Lower leg skin (tissue), 3 donors: Measurements from ENCODE around the gene COL18A1.

Experiments used
- CTCF ChIP-seq, 3 donors: fragments of 450-650 bp; IDR thresholded peaks; one replicate each; pipeline ENCODE4 v1.5.1; 2016; ENCODE audit warnings: antibody characterized with exemption in 3 of 3, mild to moderate bottlenecking in 3 of 3, moderate library complexity in 2 of 3
- POLR2A ChIP-seq, 2 donors: fragments of 450-650 bp; IDR thresholded peaks; one replicate each; pipeline ENCODE4 v1.6.1; 2016 to 2017; ENCODE audit warnings: antibody characterized with exemption in 2 of 2, mild to moderate bottlenecking in 1 of 2, moderate library complexity in 1 of 2

- TF ChIP-seq CTCF (IDR thresholded peaks at IDR 0.05) (no peak), POLR2A (IDR thresholded peaks at IDR 0.05) (no peak)
Observed at GRCh38 chr21:45459171-45460010, 54.4 kb downstream of the COL18A1 start.
